Loucy (cell line): ENCODE results near the gene PRDM12.

Experiments used
- H2AFZ ChIP-seq: fragments of 200-600 bp; sonication (generic); 2 replicates; pipeline ENCODE4 v1.6.0; 2016; ENCODE audit warnings: antibody characterized with exemption, mild to moderate bottlenecking, low read length, moderate library complexity
- H3F3A ChIP-seq: fragments of 200-600 bp; 2 replicates; pipeline ENCODE4 v1.6.0; 2016; ENCODE audit warnings: antibody characterized with exemption, low read depth, mild to moderate bottlenecking
- H3K27me3 ChIP-seq: fragments of 200-600 bp; sonication (generic); 2 replicates; pipeline ENCODE4 v1.6.1; 2014; ENCODE audit warnings: low read length, mild to moderate bottlenecking; ENCODE audit not compliant: insufficient read depth, poor library complexity, severe bottlenecking
- H3K36me3 ChIP-seq: fragments of 200-600 bp; sonication (generic); 2 replicates; pipeline ENCODE4 v1.6.1; 2016; ENCODE audit warnings: low read length; ENCODE audit not compliant: insufficient read depth
- H3K4me1 ChIP-seq: fragments of 200-600 bp; sonication (generic); 2 replicates; pipeline ENCODE4 v1.5.1; 2014; ENCODE audit warnings: low read length, mild to moderate bottlenecking; ENCODE audit not compliant: insufficient read depth, poor library complexity, severe bottlenecking
- H3K4me2 ChIP-seq: fragments of 200-600 bp; sonication (generic); 2 replicates; pipeline ENCODE4 v1.6.0; 2014; ENCODE audit warnings: antibody characterized with exemption, low read length, low read depth, mild to moderate bottlenecking; ENCODE audit not compliant: poor library complexity, severe bottlenecking
- H3K4me3 ChIP-seq: fragments of 200-600 bp; sonication (generic); 2 replicates; pipeline ENCODE4 v1.5.1; 2014; ENCODE audit warnings: low read length, mild to moderate bottlenecking, mixed read lengths; ENCODE audit not compliant: poor library complexity, severe bottlenecking
- H3K79me2 ChIP-seq: fragments of 200-600 bp; sonication (generic); 2 replicates; pipeline ENCODE4 v1.6.1; 2014; ENCODE audit warnings: low read length; ENCODE audit not compliant: insufficient read depth
- H3K9ac ChIP-seq: fragments of 200-600 bp; sonication (generic); 2 replicates; pipeline ENCODE4 v1.6.0; 2014; ENCODE audit warnings: mild to moderate bottlenecking, low read depth, low read length, moderate library complexity; ENCODE audit not compliant: poor library complexity, severe bottlenecking
- H3K9me2 ChIP-seq: fragments of 200-600 bp; sonication (generic); replicated peaks from 2 replicates; pipeline ENCODE4 v1.6.1; 2016; ENCODE audit warnings: low read depth, low read length, mixed read lengths
- H3K9me3 ChIP-seq: fragments of 200-600 bp; sonication (generic); 2 replicates; pipeline ENCODE4 v1.6.1; 2014; ENCODE audit warnings: mild to moderate bottlenecking, antibody characterized with exemption, low read length, low read depth; ENCODE audit not compliant: insufficient read depth
- H4K20me1 ChIP-seq: fragments of 200-600 bp; sonication (generic); 2 replicates; pipeline ENCODE4 v1.6.0; 2014; ENCODE audit warnings: antibody characterized with exemption, low read length, mild to moderate bottlenecking; ENCODE audit not compliant: insufficient read depth, poor library complexity, severe bottlenecking
- EZH2phosphoT487 ChIP-seq: fragments of 200-600 bp; IDR thresholded peaks from 2 replicates; pipeline ENCODE4 v1.6.1; 2018; ENCODE audit warnings: antibody characterized with exemption, mild to moderate bottlenecking, moderate library complexity, borderline replicate concordance
- TF ChIP-seq, protein P1 (sequence below): fragments of 200-600 bp; sonication (generic); conservative IDR thresholded peaks from 2 replicates; pipeline ENCODE4 v1.5.1; 2014; ENCODE audit warnings: mild to moderate bottlenecking, antibody characterized with exemption, low read length

PRDM12 gene

DNA sequence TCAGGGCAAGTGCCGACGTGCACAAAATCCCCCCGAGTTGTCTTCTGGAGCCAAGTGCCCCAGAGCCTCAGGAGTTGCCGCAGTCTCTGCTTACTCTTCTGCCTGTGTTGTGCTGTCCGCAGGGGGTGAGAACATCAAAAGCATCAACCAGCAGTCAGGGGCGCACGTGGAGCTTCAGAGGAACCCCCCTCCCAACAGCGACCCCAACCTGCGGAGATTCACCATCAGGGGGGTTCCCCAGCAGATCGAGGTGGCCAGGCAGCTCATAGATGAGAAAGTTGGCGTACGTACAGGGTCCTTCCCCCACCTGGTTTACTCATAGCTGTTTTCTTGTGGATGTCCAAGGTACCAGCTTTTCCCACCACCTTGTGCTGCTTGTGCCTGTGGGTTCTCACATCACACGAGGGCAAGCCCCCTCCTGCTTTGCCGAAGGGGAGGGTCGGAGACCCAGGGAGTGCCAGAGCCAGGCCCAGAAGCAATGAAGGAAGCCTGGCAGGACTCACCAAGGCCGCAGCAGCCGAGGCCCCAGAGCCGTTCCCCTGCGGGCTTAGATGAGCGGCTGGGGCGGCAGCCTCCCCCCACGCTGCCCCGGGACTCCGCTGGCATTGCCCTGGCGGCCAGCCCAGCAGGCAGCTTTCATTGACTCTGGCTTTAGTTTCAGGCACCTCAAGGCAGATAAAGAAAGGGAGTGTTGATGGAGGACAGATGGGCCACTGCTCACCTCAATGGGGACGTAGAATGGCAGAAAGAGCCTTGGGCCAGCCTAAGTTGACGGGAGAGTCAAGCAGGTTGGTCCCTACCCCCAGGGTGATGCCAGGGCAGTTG, 33.7 kb upstream of the PRDM12 start:
- Histone ChIP-seq H3K9me3 (no peaks in the 10 kb centered on the region), H3K4me3 (no peak overlapping the region), H3K4me2 (no peak overlapping the region), H3K27me3 (no peaks in the 10 kb centered on the region), H2AFZ (no peak overlapping the region), H4K20me1 (no peaks in the 10 kb centered on the region), H3F3A (no peaks in the 10 kb centered on the region), H3K36me3 (peaks cover 26% of the 10 kb centered on the region; the same call in 1 of the 2 replicates), H3K4me1 (no peaks in the 10 kb centered on the region), H3K9me2 (no peaks in the 10 kb centered on the region), H3K9ac (no peak overlapping the region), H3K79me2 (no peaks in the 10 kb centered on the region)
- TF ChIP-seq EZH2phosphoT487, result no peak
- TF ChIP-seq, protein P1, sequence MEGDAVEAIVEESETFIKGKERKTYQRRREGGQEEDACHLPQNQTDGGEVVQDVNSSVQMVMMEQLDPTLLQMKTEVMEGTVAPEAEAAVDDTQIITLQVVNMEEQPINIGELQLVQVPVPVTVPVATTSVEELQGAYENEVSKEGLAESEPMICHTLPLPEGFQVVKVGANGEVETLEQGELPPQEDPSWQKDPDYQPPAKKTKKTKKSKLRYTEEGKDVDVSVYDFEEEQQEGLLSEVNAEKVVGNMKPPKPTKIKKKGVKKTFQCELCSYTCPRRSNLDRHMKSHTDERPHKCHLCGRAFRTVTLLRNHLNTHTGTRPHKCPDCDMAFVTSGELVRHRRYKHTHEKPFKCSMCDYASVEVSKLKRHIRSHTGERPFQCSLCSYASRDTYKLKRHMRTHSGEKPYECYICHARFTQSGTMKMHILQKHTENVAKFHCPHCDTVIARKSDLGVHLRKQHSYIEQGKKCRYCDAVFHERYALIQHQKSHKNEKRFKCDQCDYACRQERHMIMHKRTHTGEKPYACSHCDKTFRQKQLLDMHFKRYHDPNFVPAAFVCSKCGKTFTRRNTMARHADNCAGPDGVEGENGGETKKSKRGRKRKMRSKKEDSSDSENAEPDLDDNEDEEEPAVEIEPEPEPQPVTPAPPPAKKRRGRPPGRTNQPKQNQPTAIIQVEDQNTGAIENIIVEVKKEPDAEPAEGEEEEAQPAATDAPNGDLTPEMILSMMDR, result no peak

DNA sequence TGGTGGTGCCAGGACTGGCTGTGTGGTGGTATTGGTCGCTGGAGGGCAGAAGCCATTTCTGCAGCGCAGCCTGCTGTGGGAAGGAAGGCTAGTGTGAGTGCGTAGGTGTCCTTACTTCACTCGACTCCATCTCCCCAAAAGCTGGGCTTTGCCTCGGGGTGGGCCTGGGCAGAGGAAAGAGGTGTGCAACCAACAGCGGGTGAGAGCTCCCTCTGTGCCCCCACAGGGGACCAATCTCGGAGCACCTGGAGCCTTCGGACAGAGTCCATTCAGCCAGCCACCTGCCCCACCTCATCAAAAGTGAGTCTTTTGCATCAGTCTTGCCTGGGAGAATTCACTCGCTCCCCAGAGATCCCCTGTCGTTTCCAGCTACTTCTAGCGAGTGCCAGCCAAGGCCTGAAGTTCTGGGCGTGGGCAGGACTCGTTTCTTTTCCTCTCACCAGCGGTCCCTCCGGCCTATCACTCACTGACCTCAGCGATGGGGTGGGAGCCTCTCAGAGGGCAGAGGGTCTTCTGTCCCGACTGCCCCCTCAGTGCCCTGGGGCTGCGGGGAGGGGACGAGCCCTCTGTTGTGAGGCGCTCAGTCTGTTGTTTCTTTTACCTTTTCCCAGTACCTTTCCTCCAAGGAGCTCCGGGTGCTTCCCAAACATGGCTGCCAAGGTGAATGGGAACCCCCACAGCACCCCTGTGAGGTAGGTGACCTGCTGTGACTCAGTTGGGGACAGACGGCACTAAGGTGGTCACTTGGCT, 32.9 kb upstream of the PRDM12 start:
- Histone ChIP-seq H4K20me1 (no peaks in the 10 kb centered on the region), H2AFZ (no peak overlapping the region), H3K36me3 (peaks cover 24% of the 10 kb centered on the region; the same call in 1 of the 2 replicates), H3K27me3 (no peaks in the 10 kb centered on the region), H3K79me2 (no peaks in the 10 kb centered on the region), H3K9ac (no peak overlapping the region), H3K4me2 (no peak overlapping the region), H3K9me3 (no peaks in the 10 kb centered on the region), H3K4me1 (no peaks in the 10 kb centered on the region), H3F3A (no peaks in the 10 kb centered on the region), H3K9me2 (no peaks in the 10 kb centered on the region), H3K4me3 (no peak overlapping the region)
- TF ChIP-seq, protein P1, result no peak
- no peak for TF ChIP-seq EZH2phosphoT487

DNA sequence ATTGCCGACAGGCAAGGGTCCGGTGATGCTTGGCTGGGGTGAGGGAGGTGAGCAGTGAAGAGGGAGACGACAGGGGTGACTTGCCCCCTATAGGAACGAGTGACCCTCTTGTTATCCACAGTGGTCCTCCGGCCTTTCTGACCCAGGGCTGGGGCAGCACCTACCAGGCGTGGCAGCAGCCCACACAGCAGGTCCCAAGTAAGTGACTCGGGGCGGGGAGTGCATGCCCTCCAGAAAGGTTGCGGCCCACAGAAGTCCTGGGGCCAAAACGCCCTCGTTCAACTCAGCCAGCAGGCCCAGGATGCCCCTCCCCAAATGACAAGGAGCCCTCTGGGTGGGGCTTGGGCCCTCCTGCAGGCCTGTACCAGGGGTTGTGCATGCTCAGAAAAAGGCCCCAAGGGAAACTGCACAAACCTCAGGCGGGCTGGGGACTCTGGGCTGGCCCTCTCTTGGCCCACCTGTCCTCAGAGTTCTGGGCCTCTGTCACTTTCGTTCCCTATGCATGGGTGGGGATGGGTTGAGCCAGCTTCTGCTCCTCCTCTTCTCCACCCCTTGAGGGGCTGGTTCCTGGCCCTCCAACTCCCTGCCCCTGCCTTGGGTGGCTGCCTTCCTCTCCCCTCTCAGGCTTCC, 32.2 kb upstream of the PRDM12 start:
- Histone ChIP-seq H3F3A (no peaks in the 10 kb centered on the region), H4K20me1 (no peaks in the 10 kb centered on the region), H3K79me2 (no peaks in the 10 kb centered on the region), H3K4me2 (no peak overlapping the region), H3K9ac (no peak overlapping the region), H3K36me3 (peaks cover 17% of the 10 kb centered on the region; the same call in 1 of the 2 replicates), H3K27me3 (no peaks in the 10 kb centered on the region), H3K9me3 (no peaks in the 10 kb centered on the region), H3K4me3 (no peak overlapping the region), H3K4me1 (no peaks in the 10 kb centered on the region), H2AFZ (no peak overlapping the region), H3K9me2 (no peaks in the 10 kb centered on the region)
- TF ChIP-seq, protein P1, result no peak
- no peak for TF ChIP-seq EZH2phosphoT487
